DMS153 treated with DMSO at 0.1 percent for 48 hours (cell line): ENCODE results near the gene ARSA.
"Not testable (repeated sequence)": the region's sequence is repeated elsewhere in the genome, so short reads cannot be mapped to it uniquely, and the experiment has no call there.

Experiments used
- DNase-seq: peaks from one replicate; lab custom pipeline; 2025; ENCODE audit not compliant: unreplicated experiment; lab: John Stamatoyannopoulos, UW

Gene ARSA

DNA sequence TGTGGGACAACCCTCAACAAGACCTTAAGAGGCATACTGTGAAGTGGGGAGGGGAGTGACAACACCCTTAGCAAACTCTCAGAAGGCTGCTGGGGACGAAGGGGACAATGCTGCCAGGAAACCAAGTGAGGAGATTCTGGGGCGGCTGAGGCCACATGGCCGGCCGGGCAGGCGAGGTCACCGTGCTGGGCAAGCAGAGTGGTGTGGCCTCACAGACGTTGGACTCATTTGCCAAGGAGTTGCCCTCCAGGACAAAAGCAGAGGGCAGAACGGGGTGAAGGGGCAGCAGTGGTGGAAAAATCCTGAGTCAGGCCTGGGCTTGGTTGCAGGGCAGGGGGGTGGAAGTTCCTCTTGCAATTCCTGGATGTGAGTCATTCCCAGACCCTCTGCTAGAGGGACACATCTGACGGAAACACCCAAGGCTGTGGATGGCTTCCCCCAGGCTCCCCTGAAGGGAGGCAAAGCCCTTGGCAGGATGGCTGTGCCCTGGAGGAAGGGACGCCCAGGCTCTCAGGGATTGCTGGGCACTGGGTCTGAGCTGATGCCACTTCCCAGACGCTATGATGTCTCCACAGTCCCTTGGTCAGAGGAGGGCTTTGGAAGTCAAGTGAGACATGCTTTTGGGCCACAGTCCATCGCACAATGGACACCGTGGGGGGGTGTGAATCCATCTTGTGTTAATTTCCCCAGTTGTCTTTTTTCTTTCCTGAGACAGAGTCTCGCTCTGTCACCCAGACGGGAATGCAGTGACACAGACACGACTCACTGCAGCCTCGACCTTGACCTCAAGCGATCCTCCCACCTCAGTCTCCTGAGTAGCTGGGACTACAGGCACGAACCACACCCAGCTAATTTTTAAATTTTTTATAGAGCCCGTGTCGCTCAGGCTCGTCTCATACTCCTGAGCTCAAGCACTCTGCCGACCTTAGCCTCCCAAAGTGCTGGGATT is 28.4 kb upstream of the ARSA start:
- no peak for DNase-seq

DNA sequence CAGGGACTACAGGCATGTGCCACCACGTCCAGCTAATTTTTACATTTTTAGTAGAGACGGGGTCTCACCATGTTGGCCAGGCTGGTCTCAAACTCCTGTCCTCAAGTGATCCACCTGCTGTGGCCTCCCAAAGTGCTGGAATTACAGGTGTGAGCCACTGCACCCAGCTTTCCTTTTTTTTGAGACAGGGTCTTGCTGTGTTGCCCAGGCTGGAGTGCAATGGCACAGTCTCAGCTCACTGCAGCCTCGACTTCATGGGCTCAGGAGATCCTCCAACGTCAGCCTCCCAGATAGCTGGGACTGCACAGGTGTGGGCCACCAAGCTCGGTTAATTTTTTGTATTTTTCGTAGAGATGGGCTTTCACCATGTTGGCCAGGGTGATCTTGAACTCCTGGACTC is 26.7 kb upstream of the ARSA start:
- DNase-seq: not testable (repeated sequence)

DNA sequence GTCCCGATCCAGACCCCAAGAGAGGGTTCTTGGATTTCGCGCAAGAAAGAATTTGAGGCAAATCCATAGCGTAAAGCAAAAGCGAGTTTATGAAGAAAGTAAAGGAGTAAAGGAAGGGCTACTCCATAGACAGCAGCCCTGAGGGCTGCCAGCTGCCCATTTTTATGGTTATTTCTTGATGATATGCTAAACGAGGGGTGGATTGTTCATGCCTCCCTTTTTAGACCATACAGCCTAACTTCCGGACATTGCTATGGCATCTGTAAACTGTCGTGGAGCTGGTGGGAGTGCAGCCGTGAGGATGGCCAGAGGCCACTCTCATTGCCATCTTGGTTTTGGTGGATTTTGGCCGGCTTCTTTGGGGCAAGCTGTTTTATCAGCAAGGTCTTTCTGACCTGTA is 25.3 kb upstream of the ARSA start:
- no peak for DNase-seq

DNA sequence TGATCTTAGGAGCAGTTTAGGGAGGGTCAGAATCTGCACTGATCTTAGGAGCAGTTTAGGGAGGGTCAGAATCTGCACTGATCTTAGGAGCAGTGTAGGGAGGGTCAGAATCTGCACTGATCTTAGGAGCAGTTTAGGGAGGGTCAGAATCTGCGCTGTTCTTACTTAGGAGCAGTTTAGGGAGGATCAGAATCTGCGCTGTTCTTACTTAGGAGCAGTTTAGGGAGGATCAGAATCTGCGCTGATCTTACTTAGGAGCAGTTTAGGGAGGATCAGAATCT is 15.8 kb upstream of the ARSA start:
- DNase-seq: not testable (repeated sequence)

DNA sequence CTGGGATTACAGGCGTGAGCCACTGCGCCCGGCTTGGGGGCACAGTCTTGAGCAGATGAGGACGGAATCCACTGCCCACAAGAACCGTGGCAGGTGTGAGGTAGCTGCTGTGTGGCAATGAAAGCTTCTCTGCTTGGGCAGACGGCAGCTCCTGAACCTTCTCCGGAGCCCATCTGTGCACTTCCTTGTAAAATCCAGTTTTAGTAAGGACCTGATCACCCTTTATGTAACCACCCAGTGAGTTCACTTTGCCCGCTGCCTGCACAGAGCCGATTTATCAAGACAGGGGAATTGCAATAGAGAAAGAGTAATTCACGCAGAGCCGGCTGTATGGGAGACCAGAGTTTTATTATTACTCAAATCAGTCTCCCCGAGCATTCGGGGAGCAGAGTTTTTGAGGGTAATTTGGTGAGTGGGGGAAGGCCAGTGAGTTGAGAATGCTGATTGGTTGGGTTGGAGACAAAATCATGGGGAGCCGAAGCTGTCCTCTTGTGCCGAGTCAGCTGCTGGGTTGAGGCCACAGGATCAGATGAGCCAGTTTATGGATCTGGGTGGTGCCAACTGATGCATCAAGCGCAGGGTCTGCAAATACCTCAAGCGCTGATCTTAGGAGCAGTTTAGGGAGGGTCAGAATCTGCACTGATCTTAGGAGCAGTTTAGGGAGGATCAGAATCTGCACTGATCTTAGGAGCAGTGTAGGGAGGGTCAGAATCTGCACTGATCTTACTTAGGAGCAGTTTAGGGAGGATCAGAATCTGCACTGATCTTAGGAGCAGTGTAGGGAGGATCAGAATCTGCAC is 15.3 kb upstream of the ARSA start:
- DNase-seq: not testable (repeated sequence)

DNA sequence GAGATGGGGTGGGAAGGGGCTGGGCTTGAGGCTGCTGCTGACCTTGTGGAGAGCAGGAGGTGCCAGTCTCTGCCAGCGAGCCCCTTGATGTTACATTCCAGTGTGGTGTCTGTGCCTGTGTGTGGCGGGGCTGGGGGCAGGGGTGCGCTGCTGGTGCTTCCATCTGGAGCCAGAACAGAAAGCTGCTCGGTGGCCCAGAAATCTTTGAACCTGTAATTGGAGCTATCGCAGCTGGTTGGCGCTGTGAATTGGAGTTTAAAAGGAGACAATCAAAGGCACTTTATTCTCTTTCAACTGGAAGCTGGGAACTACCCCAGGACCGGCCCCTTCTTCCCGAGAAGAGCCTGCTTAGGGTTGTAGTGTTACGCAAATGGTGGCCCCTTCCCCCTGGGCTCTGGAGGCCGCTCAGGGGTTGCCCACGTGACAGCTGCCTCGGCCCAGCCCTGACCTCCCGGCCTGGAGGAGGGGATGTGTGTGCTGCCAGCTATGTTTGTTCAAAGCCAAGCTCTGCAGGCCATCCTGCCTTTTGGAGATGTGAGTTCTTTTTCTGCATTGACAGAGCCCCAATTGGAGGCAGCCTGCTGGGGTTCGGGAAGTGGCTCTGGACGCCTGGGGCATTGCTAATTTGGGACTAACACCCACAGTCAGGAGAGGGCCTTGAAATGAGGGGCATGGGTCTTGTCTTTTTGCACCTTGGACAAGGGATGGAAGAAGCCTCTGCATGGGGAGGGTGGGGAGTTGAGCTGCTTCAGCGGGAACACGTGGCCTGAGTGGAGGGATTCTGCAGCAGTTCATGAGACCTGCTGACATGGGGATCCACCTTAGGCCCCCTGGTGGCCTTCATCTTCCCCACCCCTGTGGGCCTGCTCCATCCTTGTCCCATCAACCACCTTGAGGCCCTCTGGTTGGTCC is 14.0 kb upstream of the ARSA start:
- no peak for DNase-seq

DNA sequence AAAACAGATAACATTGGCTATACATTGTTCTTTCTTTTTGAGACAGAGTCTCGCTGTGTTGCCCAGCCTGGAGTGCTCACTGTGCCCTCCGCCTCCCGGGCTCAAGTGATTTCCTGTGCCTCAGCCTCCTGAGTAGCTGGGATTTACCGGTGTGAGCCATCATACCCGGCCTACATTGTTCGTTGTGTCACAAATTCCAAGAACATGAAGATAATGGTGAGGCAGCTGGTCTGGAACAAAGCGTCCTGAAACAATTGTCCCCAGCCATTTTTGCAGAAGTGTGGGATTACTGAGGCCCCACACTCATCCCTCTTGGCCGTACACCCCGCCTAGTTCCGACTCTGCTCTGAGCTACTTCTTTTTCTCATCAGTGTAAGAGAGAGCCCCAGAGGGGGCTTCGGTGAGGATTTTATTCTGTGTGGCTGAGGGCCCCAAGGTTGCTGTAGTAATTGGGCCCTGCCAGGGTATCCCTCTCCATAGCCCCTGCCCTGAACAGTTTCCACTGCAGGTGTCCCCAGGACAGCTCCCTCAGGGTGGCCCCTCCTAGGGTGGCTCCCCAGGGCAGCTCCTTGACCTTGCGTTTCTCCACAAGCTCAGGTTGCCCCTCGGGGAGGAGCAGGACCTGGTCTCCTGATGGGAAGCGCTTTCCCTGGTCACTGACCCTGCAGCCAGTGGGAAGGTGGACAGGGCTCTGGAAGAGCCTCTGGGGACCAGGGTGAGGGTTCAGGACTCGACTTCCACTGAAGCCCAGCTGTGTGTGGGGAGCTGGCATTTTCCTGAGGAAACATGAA is 13.1 kb upstream of the ARSA start:
- no peak for DNase-seq

DNA sequence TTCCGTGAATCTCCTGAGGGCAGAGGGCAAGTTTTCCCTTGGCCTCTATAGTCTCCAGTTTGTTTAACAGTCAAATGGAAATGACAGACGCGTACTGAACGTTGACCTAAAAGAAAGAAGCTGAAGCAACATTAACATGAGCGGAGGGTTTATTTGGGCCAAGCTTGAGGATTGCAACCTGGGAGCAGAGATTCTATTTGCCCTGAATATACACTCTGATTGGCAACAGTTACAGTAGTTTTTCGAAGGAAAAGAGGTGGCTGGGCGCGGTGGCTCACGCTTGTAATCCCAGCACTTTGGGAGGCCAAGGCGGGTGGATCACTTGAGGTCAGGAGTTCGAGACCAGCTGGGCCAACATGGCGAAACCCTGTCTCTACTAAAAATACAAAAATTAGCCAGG is 12.3 kb upstream of the ARSA start:
- DNase-seq: not testable (repeated sequence)

DNA sequence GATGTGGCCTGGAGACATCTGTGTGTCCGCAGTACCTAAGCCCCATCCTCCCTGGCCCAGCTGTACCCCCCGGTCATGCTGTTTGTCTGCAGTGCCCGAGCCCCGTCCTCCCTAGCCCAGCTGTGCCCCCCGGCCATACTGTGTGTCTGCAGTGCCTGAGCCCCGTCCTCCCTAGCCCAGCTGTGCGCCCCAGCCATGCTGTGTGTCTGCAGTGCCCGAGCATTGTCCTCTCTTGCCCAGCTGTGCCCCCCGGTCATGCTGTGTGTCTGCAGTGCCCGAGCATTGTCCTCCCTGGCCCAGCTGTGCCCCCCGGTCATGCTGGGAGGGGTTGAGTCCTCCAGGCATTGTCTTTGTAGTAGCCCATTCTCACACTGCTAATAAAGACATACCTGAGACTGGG is 7.6 kb upstream of the ARSA start:
- no peak for DNase-seq

DNA sequence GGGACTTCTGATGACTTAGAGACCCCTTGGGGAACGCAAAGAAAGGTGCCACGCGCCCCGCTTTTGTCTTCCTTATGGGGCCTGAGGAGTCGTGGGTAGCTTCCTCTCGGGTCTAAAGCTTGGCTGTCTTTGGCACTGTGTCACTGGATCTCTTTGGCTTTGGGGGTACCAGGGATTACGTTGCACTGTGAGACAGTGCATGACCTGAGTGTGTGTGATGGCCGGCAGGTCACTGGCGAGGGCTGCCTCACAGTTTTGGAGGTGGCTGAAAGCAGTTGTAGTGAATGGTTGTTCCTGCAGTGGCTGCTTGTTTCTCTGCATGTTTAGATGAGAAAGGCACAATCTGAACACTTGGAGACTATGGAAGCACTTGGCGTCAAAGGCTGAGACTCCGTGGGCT is 5.8 kb upstream of the ARSA start:
- no peak for DNase-seq

DNA sequence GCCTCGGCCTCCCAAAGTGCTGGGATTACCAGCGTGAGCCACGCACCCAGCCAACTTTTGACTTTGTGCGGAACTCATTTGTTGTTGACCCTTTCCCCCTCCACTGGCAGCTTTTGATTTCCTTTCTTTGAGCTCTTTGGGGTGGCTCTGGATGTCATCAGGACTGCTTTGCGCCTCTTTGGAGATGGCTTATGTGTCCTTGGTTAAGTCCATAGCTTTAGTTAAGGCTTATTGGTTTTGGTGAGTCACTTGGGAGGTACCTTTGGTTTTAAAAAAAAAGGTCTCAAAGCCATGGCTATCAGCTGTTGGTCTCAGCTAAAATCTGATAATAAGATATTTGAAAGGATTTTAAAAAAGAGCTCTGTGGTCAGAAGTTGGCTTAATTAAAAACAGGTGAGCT is 5.1 kb upstream of the ARSA start:
- no peak for DNase-seq

DNA sequence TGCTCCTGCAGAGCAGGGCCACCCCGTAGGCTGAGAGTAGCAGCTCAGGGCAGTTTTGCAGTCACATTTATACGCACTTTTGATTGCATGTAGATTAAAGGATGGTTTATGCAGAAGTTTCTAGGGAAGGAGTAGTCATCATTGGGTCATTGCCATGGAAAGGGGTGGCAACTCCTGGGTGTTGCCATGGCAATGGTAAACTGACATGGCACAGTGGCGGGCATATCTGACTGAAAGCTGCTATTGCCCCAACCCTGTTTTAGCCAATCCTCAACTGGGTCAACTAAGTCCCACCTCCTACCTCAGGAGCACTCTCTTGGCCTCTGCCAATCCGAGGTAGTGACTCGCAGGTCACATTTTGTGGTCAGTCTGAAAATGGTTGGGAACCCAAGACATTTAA is 2.4 kb upstream of the ARSA start:
- DNase-seq: no peak

DNA sequence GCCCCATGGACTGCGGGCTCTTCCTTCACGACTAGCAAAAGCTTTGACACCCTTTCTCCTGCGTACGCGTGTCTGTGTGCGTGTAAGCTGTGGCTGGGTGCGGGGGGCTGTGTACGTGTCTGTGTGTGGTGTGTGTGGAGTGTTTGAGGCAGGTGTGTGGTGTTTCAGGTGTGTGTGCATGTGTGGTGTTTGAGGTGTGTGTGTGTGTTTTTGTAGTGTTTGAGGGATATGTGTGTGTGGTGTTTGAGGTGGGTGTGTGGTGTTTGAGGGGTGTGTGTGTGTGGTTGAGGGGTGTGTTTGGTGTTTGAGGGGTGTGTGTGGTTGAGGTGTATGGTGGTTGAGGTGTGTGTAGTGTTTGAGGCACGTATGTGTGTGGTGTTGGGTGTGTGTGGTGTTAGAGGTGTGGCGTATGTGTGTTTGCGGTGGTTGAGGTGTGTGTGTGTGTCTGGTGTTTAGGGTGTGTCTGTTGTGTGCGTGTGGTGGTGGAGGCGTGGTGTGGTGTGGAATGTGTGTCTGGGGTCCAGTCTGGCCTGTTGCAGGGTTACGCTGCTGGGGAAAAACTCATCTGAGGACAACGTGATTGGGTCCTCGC is 687 bp upstream of the ARSA start:
- DNase-seq: no peak

DNA sequence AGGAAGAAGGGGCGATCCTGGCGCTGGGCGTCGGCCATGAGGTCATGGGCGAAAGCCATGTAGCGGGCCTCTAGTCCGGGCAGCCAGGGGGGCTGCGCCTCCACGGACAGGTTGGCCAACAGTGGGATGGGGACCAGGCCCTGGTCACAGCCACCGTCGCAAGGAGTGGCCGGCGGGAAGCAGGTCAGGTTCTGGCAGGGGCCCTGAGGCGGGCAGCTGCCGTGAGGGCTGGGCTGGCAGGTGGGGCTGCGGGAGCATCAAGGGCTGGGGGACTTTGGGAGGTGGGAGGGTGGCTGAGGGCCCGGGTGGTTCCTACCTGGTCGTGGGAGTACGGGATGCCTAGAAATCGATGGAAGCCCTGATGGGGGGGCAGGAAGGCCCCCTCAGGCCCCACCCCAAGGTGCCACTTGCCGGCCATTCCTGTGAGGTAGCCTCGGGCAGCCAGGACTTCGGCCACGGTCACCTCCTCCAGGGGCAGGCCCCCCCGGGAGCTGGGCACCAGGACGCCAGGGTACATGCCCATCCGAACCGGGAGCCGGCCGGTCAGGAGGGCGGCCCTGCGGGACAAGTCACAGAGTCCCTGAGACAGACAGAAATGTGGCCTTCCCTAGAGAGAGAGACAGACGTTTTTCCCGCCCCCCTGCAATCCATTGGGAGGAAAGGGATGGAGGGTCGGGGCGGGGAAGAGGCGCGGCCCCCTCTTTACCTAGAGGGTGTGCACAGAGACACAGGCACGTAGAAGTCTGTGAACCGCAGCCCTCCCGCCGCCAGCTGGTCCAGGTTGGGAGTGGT is 906 bp downstream of the ARSA start:
- no peak for DNase-seq

DNA sequence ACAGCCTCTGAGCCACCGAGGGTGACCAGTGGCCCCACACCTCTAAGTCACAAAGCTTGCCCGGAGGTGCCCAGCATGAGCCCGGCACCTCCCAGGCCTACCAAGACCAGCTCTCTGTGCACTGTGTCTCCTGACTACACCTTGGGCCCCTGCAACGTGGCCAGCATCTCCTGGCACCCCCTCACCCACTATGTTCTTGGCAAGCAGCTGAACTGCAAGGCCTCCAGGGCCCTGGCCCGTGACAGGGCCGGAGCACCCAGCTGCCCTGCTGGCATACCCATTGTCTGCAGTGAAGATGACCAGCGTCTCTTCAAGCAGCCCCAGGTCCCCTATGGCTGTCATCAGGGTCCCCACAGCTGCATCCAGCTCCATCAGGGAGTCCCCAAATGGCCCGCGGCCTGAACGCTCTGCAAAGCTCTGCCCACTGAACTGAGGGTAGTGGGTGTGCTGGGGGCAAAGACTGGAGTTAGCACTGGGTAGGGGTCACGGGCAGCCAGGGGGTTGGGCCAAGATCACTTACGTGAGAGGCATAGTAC is 1.6 kb downstream of the ARSA start:
- DNase-seq: no peak

DNA sequence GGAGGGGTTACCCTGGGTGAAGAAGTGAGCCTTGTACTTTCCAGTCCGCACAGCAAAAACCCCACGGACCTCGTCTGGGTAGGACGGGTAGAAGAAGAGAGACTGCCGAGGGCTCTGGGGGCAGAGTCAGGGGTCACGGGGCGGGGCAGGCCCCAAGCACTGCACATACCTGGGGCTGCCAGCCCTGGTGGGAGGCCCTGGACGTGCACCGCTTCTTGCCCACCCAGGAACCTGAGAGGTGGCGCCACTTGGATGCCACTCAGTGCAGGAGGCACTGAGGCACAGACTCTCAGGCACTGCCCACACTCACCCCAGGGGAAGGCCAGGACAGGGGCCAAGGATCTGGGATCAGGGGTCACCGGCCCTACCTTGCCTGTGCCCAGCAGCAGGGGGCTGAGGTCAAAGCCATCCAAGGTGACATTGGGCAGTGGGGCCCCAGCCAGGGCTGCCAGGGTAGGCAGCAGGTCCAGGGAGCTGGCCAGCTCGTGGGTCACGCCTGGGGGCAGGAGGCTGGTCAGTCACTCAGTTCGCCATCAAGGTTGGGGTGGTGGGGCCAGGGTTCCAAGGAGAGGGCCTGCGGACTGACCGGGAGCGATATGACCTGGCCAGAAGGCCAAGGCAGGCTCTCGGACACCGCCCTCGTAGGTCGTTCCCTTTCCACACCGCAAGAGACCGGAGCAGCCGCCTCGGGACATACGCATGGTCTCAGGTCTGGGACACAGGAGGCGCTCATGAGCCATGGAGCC is 2.2 kb downstream of the ARSA start:
- no peak for DNase-seq

DNA sequence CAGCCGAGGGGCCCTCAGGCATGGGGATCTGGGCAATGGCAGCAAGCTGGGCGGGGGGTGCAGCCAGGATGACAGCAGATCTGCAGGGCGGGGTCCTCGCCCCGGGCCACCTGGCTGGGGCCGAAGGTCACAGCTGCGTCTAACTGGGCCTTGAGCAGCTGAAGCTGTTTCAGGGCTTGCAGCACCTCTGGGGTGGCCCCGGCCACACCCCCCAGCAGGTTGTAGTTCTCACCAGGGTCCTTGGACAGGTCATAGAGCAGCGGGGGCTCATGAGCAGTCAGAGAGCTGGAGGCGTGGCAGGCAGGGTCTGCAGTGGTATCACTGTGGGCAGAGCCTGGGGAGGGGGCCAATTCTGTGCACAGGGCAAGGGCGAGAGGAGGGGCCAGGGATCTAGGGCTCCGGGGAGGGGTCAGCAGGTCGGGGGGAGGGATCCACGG is 2.8 kb downstream of the ARSA start:
- DNase-seq: no peak

DNA sequence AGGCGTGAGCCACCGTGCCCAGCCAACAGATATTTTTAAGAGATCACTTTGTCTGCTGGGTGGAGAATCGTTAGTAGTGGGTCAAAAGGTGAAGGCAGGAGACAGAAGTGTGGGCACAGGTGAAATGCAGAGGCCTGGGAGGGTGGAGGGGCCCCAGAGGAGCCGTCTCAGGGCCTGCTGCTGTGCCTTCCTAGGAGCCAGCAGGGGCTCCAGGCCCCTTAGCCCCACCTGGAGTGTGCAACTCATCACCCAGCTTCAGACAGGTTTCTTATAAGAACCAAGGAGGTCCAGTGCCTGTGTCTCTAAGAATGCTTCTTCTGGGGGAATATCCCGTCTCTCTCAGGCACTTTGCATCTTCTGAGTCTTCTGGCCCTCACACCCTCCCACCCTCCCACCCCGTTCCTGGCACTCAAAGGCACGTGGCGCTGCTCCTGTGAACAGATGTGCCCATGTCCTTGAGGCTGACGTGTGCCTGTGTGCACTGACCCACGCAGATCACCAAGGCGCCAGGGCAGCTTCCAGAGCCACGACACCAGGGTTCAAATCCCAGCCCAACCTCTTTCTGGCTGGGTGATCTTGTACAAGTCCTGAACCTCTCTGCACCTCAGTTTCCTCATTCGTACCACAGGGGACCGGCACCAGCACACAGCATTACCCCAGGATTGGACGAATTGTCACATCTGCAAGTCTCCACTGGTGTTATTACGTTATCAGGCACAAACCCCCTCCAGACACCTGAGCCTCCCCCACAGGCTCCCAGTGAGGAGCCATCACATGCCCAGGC is 3.4 kb downstream of the ARSA start:
- no peak for DNase-seq
